GM18508 (cell line): Measurements from ENCODE around the gene OTUB1.
"Not testable (repeated sequence)": the region's sequence is repeated elsewhere in the genome, so short reads cannot be mapped to it uniquely, and the experiment has no call there.

Experiments used
- ATAC-seq: cut with Tn5 transposase; IDR thresholded peaks from one replicate; pipeline ENCODE4 v1.9.1; 2021; ENCODE audit warnings: moderate number of reproducible peaks; ENCODE audit not compliant: insufficient read depth, unreplicated experiment

The OTUB1 gene

GRCh38 chr11:64039012-64039665, 52.9 kb downstream of the OTUB1 start:
- ATAC-seq: no peak

GRCh38 chr11:64040684-64041322, 54.6 kb downstream of the OTUB1 start:
- ATAC-seq: no peak

- ATAC-seq: no peak
Measured at GRCh38 chr11:64041846-64042245, 55.6 kb downstream of the OTUB1 start.

- ATAC-seq: no peak
Measured at GRCh38 chr11:64042301-64042700, 56.1 kb downstream of the OTUB1 start.

- no peak for ATAC-seq
Measured at GRCh38 chr11:64043545-64043944, 57.3 kb downstream of the OTUB1 start.

GRCh38 chr11:64044730-64045393, 58.6 kb downstream of the OTUB1 start:
- no peak for ATAC-seq

- no peak for ATAC-seq
Measured at GRCh38 chr11:64045700-64046099, 59.5 kb downstream of the OTUB1 start.

- not testable (repeated sequence) for ATAC-seq
Measured at GRCh38 chr11:64047373-64047772, 61.1 kb downstream of the OTUB1 start.
